ENCODE measurements around the gene ZNF205. TPM values are rescaled to one million over a fixed set of nuclear protein-coding genes. Genes with fewer than 3 reads are reported as not detected.

Gene ZNF205
- total and polyA plus RNA-seq, 2 of the 13 experiments (the other 11 are each of a cell fraction or from before 2014, with no cell fraction given): 5.8 to 10.2 TPM

- no peak for TF ChIP-seq FUBP1 (CRISPR knock-in tag; IDR thresholded peaks at IDR 0.05; ENCODE audit: borderline replicate concordance)
- TF ChIP-seq MEIS1 (CRISPR knock-in tag; IDR thresholded peaks at IDR 0.05; ENCODE audit: borderline replicate concordance): no peak
- no peak for TF ChIP-seq ZMYM2 (CRISPR knock-in tag; IDR thresholded peaks at IDR 0.05)
- no peak for TF ChIP-seq STAT5B (CRISPR knock-in tag; IDR thresholded peaks at IDR 0.05)
- TF ChIP-seq ZNF772 (CRISPR knock-in tag; IDR thresholded peaks at IDR 0.05): no peak
Measured at GRCh38 chr16:3141781-3142311, 29.5 kb downstream of the ZNF205 start (continued).

- Histone ChIP-seq H3K27me3 (ENCODE audit: control insufficient read depth in 1 of 2, insufficient read depth in 2 of 2, low read length in 2 of 2) (peaks cover 0 to 8% of the 10 kb centered on the region in 2 experiments; a peak in 1 of 5 replicates), H3K79me2 (ENCODE audit: insufficient read depth, low read length) (no peaks in the 10 kb centered on the region), H3K4me3 (replicated peaks in 1 of 3; ENCODE audit: insufficient read depth in 1 of 3, low read depth in 2 of 3, low read length in 3 of 3) (no peak overlapping the region), H2AFZ (ENCODE audit: low read length) (no peak overlapping the region), H3K9me3 (ENCODE audit: low read length) (no peaks in the 10 kb centered on the region), H3K9ac (ENCODE audit: insufficient read depth, low read depth, low read length) (no peak overlapping the region), H3K36me3 (replicated peaks in 1 of 2; ENCODE audit: control insufficient read depth in 1 of 2, insufficient read depth in 2 of 2, low read length in 2 of 2) (no peaks in the 10 kb centered on the region), H4K20me1 (ENCODE audit: insufficient read depth, low read length) (no peaks in the 10 kb centered on the region), H3K27ac (ENCODE audit: extremely low read length, insufficient read depth, low read length) (no peak overlapping the region), H3K4me1 (ENCODE audit: insufficient read depth, low read length) (peaks cover 40% of the 10 kb centered on the region), H3K4me2 (ENCODE audit: low read depth, low read length) (no peak overlapping the region)
- in situ Hi-C loops (cut with HindIII; ENCODE audit: extremely low pct_ligation_motif_present, low pct_unique_long_range_greater_than_20kb) (no loop called here), intact Hi-C loops (cut with micrococcal nuclease; ENCODE audit: unreplicated experiment) (no loop called here)
- BruUV-seq (replicated peaks): no TSS peak
- DNase-seq (ENCODE audit: low spot score): no peak
- 93% methylated on average over 22 of the region's 22 CpGs for WGBS (ENCODE audit: low lambda C conversion rate)
- ChIA-PET CTCF (ENCODE audit: low intra/inter-chr PET ratio, low total read pairs) (no interaction called here), POLR2A (no interaction called here)
- no peak for FAIRE-seq
- TF ChIP-seq ESRRA (CRISPR knock-in tag; IDR thresholded peaks at IDR 0.05; ENCODE audit: low read depth): no peak
- no peak for ATAC-seq
Measured at GRCh38 chr16:3142327-3142726, 29.9 kb downstream of the ZNF205 start.

All from HepG2 (cell line).